Stimulated activated CD8-positive, alpha-beta memory T cell treated with anti-CD3 and anti-CD28 coated beads, Interleukin-7, amount 100 ng/mL, for 24 hours (primary cell): ENCODE measurements around the gene ACSM2B.
"Not testable (repeated sequence)": the region's sequence is repeated elsewhere in the genome, so short reads cannot be mapped to it uniquely, and the experiment has no call there.

Experiments used
- DNase-seq: peaks from one replicate; pipeline ENCODE4 v3.0.0-alpha.2; 2020; ENCODE audit warnings: low read depth

The ACSM2B gene

GRCh38 chr16:20531795-20532194 lies 44.4 kb downstream of the ACSM2B start:
- DNase-seq: not testable (repeated sequence)

DNA sequence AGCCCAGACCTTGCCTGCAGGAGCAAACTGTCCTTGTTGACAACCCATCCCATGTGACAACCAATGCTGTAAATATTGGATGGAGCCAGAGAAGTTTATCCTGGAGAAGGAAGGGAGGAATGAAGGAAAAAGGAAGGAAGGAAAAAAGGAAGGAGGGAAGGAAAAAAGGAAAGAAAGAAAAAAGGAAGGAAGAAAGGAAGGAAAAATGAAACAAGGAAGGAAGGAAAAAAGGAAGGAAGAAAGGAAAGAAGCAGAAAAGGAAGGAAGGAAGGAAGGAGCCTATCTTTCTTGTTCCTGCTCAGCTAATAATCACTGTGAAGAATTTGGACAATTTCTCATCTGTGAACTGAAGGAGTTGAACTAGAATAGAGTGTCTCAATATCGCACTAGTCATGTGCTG lies 56.1 kb downstream of the ACSM2B start:
- no peak for DNase-seq

DNA sequence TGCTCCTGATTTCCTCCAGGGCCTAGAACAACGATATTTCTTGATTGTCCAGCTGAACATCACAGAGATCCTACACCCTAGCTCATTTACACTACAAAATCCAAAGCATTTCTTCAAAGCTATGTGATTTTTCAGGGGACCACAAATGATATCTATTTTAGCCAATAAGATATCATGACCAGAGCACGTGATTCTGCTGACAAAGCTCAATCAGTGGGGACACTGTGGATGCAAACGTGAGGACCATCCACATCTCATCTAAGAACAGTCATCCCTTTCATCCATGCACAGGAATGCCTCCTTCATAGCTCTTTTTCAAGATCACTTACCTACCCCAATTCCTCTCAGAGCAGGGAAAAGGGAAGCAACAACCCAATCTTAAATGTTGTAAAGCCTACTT lies 56.9 kb downstream of the ACSM2B start:
- no peak for DNase-seq

DNA sequence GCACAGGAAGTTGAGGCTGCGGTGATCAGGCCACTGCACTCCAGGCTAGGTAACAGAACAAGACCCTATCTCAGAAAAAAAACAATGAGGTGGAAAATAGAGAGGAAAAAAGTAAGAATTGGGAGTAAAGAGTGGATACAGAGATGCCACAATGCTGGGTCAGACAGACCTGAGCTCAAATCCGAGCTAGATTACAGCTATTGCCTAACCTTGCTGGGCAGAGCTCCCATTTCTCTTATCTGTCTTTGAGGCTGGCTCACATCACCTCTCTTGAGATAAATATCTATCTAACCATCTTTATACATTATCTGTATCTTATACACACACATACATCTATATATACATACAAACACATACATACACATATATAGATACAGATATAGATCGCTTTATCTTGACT lies 59.0 kb downstream of the ACSM2B start:
- DNase-seq: no peak

DNA sequence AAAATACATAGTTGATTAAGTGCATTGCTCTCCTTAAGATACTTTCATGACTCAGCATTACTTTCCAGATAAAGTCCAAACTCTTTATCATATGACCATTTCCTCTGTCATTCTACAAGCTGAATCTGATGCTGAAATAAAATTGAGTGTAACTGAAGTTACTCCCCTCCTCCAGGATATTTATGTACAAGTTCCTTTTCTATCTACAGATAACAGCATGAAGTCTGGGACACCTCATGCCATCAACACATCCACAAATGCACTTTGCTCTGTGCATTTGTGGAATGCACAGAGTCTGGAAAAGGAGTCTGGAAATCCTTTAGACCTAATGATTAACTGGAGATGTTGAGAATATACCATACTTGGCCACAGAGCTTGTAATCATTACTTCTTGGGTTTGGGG lies 60.5 kb downstream of the ACSM2B start:
- no peak for DNase-seq

DNA sequence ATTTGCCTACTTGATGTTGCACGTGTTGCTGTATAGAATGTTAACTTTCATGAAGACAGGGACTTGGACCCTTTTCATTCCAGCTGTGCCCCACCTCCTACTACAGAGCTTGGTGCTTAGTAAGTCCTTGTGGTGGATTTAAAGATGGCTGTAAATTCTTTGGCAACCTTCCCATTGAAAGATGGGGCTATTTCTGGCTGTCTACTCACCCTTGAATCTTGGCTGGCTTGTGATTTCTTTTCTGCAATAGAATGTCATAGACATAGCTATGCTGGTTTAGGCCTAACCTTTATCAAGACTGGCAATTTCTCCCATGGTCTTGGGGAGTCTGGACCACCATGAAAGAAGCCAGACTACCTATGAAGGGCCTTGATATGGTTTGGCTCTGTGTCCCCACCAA lies 65.8 kb downstream of the ACSM2B start:
- no peak for DNase-seq

DNA sequence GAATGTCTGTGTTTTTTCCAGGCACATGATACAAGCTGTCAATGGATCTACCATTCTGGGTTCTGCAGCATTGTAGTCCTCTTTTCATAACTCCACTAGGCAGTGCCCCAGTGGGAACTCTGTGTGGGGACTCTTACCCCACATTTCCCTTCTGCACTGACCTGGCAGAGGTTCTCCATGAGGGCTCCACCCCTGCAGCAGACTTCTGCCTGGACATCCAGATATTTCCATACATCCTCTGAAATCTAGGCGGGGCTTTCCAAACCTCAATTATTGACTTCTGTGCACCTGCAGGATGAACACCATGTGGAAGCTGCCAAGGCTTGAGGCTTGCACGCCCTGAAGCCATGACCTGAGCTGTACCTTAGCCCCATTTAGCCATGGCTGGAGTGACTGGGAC lies 68.9 kb downstream of the ACSM2B start:
- DNase-seq: no peak

DNA sequence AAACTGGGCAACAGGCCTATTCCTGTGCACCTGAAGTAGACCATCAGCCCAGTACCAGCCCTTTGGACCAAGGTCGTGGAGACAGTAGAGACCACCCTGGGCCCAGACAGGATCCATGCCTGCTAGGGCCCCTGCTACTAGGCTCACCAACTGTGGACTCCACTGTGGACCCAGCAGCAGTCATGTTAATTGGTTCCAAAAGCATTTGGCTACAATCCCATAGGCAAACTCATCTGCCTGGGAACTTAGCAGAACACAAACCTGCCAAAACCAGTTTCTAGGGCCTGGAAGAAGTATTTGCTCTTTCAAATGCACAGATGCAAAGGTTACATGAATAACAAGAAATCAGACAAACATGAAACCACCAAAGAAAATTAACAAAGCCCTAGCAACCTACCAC lies 71.7 kb downstream of the ACSM2B start:
- no peak for DNase-seq

GRCh38 chr16:20491448-20491847 lies 84.7 kb downstream of the ACSM2B start:
- not testable (repeated sequence) for DNase-seq

DNA sequence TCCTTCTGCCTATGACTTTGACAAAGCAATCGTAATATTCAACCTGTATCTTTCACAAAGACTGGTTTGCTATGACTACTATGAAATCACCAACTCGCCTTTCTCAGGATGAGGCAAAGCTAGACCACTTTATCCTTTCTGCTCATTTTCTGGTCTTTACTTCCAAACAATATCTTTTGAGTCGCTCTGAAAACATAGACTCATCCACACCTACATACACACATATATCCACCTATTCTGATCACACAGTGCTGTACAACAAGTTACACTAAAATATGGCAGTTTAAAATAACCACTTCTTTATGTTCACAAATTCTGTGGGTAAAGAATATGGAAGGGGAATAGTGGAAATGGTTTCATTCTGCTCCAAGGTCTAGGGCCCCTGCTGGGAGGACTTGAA lies 85.2 kb downstream of the ACSM2B start:
- DNase-seq: not testable (repeated sequence)
